GM13977 (cell line): ENCODE results near the gene PNMT.

Source experiments
- DNase-seq: peaks from one replicate; pipeline ENCODE4 v3.0.0; 2012; ENCODE audit warnings: low spot score
- CTCF ChIP-seq: IDR thresholded peaks from 2 replicates; pipeline ENCODE4 v1.5.1; 2012; ENCODE audit warnings: mild to moderate bottlenecking, control low read depth; ENCODE audit not compliant: insufficient read depth; ENCODE audit errors: extremely low read depth, missing control alignments
- in situ Hi-C: fragments of 300-500 bp; cut with MboI; formaldehyde crosslinking; loops from one replicate; pipeline ENCODE4 v1.12.0; 2022; ENCODE audit warnings: low sequenced_read_pairs, low pct_unique_long_range_greater_than_20kb, mixed read lengths, inconsistent platforms; ENCODE audit not compliant: unreplicated experiment

Gene PNMT

GRCh38 chr17:39674179-39674578 lies 5.9 kb downstream of the PNMT start:
- no peak for DNase-seq
- TF ChIP-seq CTCF: no peak
- in situ Hi-C loops: no loop called here

GRCh38 chr17:39674702-39675389 lies 6.6 kb downstream of the PNMT start:
- no peak for DNase-seq
- no peak for TF ChIP-seq CTCF
- in situ Hi-C loops: no loop called here

GRCh38 chr17:39675390-39676082 lies 7.3 kb downstream of the PNMT start:
- in situ Hi-C loops: no loop called here
- no peak for TF ChIP-seq CTCF

GRCh38 chr17:39676198-39676819 lies 8.1 kb downstream of the PNMT start:
- no peak for TF ChIP-seq CTCF
- no peak for DNase-seq
- in situ Hi-C loops: no loop called here

More at GRCh38 chr17:39675390-39676082, 7.3 kb downstream of the PNMT start:
- no peak for DNase-seq

GRCh38 chr17:39677072-39677471 lies 8.8 kb downstream of the PNMT start:
- TF ChIP-seq CTCF: no peak
- no peak for DNase-seq
- in situ Hi-C loops: no loop called here

- TF ChIP-seq CTCF: no peak
- in situ Hi-C loops: no loop called here
- no peak for DNase-seq
Observed at GRCh38 chr17:39677542-39678339, 9.5 kb downstream of the PNMT start.
